Glutamatergic neuron (in vitro differentiated cells): Measurements from ENCODE around the gene ZCCHC10. TPM values are rescaled to one million over a fixed set of nuclear protein-coding genes. Genes with fewer than 3 reads are reported as not detected.

Experiments
- DNase-seq: peaks from one replicate; pipeline ENCODE4 v3.0.0; 2022
- H3K27ac Mint-ChIP-seq: one replicate; pipeline ENCODE4 v1.8.0; 2020; ENCODE audit warnings: mild to moderate bottlenecking, mixed read lengths, inconsistent platforms; ENCODE audit not compliant: unreplicated experiment
- H3K27me3 Mint-ChIP-seq: one replicate; pipeline ENCODE4 v1.8.0; 2020; ENCODE audit warnings: mild to moderate bottlenecking, moderate library complexity, mixed read lengths, inconsistent platforms; ENCODE audit not compliant: unreplicated experiment
- H3K36me3 Mint-ChIP-seq: one replicate; pipeline ENCODE4 v1.8.0; 2020; ENCODE audit warnings: mild to moderate bottlenecking, mixed read lengths, inconsistent platforms; ENCODE audit not compliant: unreplicated experiment
- H3K4me1 Mint-ChIP-seq: one replicate; pipeline ENCODE4 v1.8.0; 2020; ENCODE audit warnings: mild to moderate bottlenecking, low read depth, mixed read lengths, inconsistent platforms; ENCODE audit not compliant: unreplicated experiment
- H3K4me3 Mint-ChIP-seq: one replicate; pipeline ENCODE4 v1.8.0; 2020; ENCODE audit warnings: mild to moderate bottlenecking, mixed read lengths, inconsistent platforms; ENCODE audit not compliant: unreplicated experiment
- H3K9me3 Mint-ChIP-seq: one replicate; pipeline ENCODE4 v1.8.0; 2020; ENCODE audit warnings: mild to moderate bottlenecking, moderate library complexity, mixed read lengths, inconsistent platforms; ENCODE audit not compliant: unreplicated experiment
- total RNA-seq: library from RNA; stranded (reverse); fragmentation: NEBNext Ultra II Directional; extraction: Animal tissue kit (Norgen Biotek cat#: 25700); gene quantifications from one replicate; pipeline ENCODE4 v1.2.1, GENCODE V29; 2021; ENCODE audit not compliant: unreplicated experiment
- TF ChIP-seq, protein P1 (sequence below): fragments of 200-600 bp; sonication (generic); IDR thresholded peaks from one replicate; pipeline ENCODE4 v1.5.0; 2021; ENCODE audit not compliant: partially characterized antibody, unreplicated experiment

ZCCHC10 gene
- total RNA-seq, 1 donor from 2014 or later = 26.1 TPM

DNA sequence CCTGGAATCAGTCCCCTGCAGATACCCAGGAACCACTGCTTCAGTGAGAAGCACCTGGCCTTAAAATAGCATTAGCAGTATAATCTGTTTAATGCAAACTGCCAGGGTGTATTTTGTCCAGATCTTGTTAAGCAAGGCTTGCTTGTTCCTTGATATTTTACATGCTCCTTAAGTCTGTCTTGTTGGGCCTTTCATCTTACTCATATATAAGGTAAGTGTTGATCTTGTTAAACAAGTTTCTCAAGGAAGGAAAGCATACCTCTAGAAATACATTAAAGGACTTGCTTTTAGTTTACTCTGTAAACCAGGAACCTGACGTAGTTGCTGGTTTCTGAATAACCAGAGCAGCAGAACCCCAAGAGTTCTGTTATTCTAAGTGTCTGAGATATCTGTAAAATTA, 39.1 kb upstream of the ZCCHC10 start:
- TF ChIP-seq, protein P1, sequence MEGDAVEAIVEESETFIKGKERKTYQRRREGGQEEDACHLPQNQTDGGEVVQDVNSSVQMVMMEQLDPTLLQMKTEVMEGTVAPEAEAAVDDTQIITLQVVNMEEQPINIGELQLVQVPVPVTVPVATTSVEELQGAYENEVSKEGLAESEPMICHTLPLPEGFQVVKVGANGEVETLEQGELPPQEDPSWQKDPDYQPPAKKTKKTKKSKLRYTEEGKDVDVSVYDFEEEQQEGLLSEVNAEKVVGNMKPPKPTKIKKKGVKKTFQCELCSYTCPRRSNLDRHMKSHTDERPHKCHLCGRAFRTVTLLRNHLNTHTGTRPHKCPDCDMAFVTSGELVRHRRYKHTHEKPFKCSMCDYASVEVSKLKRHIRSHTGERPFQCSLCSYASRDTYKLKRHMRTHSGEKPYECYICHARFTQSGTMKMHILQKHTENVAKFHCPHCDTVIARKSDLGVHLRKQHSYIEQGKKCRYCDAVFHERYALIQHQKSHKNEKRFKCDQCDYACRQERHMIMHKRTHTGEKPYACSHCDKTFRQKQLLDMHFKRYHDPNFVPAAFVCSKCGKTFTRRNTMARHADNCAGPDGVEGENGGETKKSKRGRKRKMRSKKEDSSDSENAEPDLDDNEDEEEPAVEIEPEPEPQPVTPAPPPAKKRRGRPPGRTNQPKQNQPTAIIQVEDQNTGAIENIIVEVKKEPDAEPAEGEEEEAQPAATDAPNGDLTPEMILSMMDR = no peak
- peaks cover 4% of the 10 kb centered on the region for H3K36me3 Mint-ChIP-seq
- H3K4me1 Mint-ChIP-seq = peaks cover 2% of the 10 kb centered on the region
- H3K4me3 Mint-ChIP-seq = no peak overlapping the region
- peaks cover 2% of the 10 kb centered on the region for H3K27me3 Mint-ChIP-seq
- H3K9me3 Mint-ChIP-seq = no peaks in the 10 kb centered on the region
- no peak for DNase-seq
- H3K27ac Mint-ChIP-seq = no peak overlapping the region

DNA sequence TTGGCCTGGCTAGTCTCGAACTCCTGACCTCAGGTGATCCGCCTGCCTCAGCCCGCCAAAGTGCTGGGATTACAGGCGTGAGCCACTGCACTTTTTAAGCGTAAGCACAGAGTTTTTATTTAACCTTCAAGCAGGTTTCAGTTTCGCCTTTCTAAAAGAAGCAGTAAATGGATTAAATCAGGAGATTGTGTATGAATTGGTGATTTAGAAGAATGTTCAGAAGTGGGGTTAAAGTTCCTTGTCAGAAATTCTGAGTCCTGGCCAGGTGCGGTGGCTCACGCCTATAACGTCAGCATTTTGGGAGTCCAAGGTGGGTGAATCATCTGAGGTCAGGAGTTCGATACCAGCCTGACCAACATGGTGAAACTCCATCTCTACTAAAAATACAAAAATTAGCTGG, 37.6 kb upstream of the ZCCHC10 start:
- Mint-ChIP-seq H3K36me3 (peaks cover 4% of the 10 kb centered on the region), H3K27me3 (peaks cover 2% of the 10 kb centered on the region), H3K9me3 (no peaks in the 10 kb centered on the region), H3K27ac (no peak overlapping the region), H3K4me3 (no peak overlapping the region), H3K4me1 (peaks cover 2% of the 10 kb centered on the region)
- DNase-seq = no peak
- TF ChIP-seq, protein P1 = no peak

DNA sequence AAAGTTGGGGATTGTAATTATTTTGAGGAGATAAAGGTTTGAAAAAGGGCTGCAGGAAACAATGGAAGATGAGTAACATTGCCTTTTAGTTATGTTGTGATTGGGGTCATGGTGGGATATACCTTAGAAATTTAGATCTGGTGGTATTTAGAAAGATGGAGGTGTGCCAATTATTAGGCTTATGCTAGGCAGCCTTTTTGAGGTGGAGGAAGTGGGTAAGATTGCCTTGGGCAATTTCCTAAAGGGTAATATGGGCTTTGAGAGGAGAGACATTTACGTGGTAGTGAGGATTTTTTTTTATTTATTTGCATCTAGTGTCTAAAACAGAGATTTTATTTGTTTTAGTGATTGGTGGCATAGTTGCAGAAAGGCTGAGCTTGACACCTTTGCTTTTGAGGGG, 35.9 kb upstream of the ZCCHC10 start:
- TF ChIP-seq, protein P1 = no peak
- H3K27me3 Mint-ChIP-seq = no peaks in the 10 kb centered on the region
- no peaks in the 10 kb centered on the region for H3K4me1 Mint-ChIP-seq
- no peak overlapping the region for H3K27ac Mint-ChIP-seq
- H3K4me3 Mint-ChIP-seq = no peak overlapping the region
- no peaks in the 10 kb centered on the region for H3K36me3 Mint-ChIP-seq
- DNase-seq = no peak
- no peaks in the 10 kb centered on the region for H3K9me3 Mint-ChIP-seq

DNA sequence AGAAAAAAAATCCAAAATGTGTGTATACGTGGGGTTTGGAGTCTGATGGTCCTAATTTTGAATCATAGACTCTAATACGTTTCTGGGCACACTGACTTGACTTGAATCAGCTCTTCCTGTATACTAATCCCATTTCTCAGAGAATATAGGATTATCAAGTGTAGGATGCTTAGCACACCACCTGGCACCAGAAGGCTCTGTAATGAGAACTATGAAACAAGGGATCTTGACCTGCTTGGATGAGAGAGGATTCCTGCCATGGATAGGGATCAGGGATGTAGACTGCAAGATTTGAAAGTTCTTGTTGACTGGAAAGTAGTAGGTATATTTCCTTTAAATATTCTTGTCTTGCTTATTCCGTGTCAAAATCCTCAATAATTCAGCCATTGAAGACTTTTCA, 33.3 kb upstream of the ZCCHC10 start:
- no peaks in the 10 kb centered on the region for H3K27me3 Mint-ChIP-seq
- no peak overlapping the region for H3K4me3 Mint-ChIP-seq
- H3K9me3 Mint-ChIP-seq = no peaks in the 10 kb centered on the region
- no peak overlapping the region for H3K27ac Mint-ChIP-seq
- TF ChIP-seq, protein P1 = no peak
- no peaks in the 10 kb centered on the region for H3K36me3 Mint-ChIP-seq
- no peaks in the 10 kb centered on the region for H3K4me1 Mint-ChIP-seq
- DNase-seq = no peak

DNA sequence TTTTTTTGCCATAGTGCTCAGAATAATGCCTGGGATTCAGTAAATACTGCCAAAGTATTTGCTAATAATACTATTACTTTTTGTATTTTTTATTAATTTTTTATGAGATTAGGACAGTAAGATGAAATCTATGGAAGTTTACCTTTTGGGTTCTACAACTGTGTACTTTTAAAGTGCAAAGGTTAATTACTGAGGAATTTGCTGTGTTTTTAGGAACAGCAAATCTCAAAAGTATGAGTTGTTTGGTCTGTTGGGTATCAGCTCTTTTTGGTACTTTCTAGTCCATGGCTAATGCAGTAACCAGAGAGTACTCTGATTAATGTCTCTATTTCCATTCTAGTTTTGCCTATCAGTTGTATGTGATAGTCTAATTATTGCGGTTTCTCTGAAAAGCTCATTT, 30.5 kb upstream of the ZCCHC10 start:
- TF ChIP-seq, protein P1 = no peak
- no peak overlapping the region for H3K27ac Mint-ChIP-seq
- no peaks in the 10 kb centered on the region for H3K27me3 Mint-ChIP-seq
- DNase-seq = no peak
- no peaks in the 10 kb centered on the region for H3K36me3 Mint-ChIP-seq
- H3K4me3 Mint-ChIP-seq = no peak overlapping the region
- H3K4me1 Mint-ChIP-seq = no peaks in the 10 kb centered on the region
- peaks cover 3% of the 10 kb centered on the region for H3K9me3 Mint-ChIP-seq
